Adrenal gland (tissue), 5 donors: ENCODE results near the gene MARCHF2.

Source experiments
- CTCF ChIP-seq, 6 experiments: fragments of 450-650 bp in 4 of 6; fragments of 200-600 bp in 2 of 6; sonication (generic) in 1 of 6; IDR thresholded peaks; 1 replicate in 5 of 6; 2 replicates in 1 of 6; pipeline versions ENCODE4 v1.5.1 to v1.8.0; 2016 to 2021; ENCODE audit warnings: antibody characterized with exemption in 6 of 6, mild to moderate bottlenecking in 2 of 6, moderate library complexity in 1 of 6
- POLR2A ChIP-seq, 2 donors: fragments of 450-650 bp; IDR thresholded peaks; one replicate each; pipeline ENCODE4 v1.6.1; 2017; ENCODE audit warnings: antibody characterized with exemption in 2 of 2, mild to moderate bottlenecking in 2 of 2, moderate library complexity in 1 of 2
- donor health status: DM: no; HTN: no; CAD: no.

DNA sequence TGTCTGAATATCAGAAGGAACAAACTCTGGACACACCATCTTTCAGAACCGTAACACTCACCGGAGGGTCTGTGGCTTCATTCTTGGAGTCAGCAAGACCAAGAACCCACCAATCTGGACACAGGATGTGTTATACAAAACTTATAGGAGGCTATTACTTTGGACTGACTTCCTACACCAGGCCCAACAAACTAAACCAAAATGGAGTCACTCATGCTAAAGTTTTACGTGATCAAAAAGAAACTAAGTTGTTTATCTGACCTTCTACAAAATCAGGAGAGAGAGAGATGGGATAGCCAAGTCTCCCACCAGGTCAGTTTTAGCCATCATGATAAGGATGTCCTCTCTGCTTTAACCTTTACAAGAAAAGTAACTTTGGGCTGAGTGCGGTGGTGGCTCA lies 26.1 kb upstream of the MARCHF2 start:
- TF ChIP-seq CTCF (IDR thresholded peaks at IDR 0.05) = no peak
- no peak for TF ChIP-seq POLR2A (IDR thresholded peaks at IDR 0.05)
